Measurements from ENCODE around the gene DSTN. TPM values are rescaled to one million over a fixed set of nuclear protein-coding genes. Genes with fewer than 3 reads are reported as not detected.

Gene DSTN
- total RNA-seq, 1 experiment from 2014 or later: 110 TPM

DNA sequence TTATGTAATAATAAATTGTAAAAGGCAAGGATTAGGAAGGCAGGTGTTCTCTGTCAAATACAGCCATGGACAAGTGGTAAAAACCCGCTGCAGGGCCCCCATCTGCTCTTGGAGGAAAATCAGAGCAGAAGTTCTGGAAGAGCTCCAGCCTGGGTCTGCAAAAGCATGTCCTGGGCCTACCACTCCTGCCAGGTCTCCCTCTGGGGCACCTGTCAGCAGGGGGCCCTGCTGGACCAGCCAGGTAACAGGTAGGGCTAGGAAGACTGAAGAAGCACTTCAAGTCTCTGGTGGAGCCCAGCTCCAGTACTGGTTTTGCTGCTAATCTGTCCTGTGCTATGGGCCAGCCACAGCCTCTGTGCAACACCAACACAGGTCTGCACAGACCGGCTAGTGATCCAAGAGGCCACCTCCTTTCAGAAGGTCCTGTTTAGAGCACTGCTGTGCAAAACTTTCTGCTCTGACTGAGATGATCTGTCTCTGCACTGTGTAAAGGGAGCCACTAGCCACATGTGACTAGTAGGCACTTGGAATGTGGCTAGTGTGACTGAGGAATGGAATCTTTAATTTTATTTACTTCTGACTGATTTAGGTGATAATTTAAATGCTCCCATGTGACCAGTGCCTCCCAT lies 82.0 kb downstream of the DSTN start:
- CTCF ChIA-PET: no interaction called here
- Mint-ChIP-seq H3K4me1 (ENCODE audit: low read depth, unreplicated experiment) (no peaks in the 10 kb centered on the region), H3K9me3 (ENCODE audit: low read depth, unreplicated experiment) (no peaks in the 10 kb centered on the region), H3K27ac (ENCODE audit: unreplicated experiment) (no peak overlapping the region), H3K27me3 (ENCODE audit: unreplicated experiment) (no peaks in the 10 kb centered on the region), H3K4me3 (ENCODE audit: low read depth, unreplicated experiment) (no peak overlapping the region), H3K36me3 (ENCODE audit: insufficient read depth, unreplicated experiment) (no peaks in the 10 kb centered on the region)
- intact Hi-C loops (cut with micrococcal nuclease; ENCODE audit: unreplicated experiment): loop anchor here (10.0 kb wide), 1 partner anchor 253 kb away; no protein-coding TSS in a partner anchor
- BruUV-seq (replicated peaks): no TSS peak
- TF ChIP-seq, protein P1, sequence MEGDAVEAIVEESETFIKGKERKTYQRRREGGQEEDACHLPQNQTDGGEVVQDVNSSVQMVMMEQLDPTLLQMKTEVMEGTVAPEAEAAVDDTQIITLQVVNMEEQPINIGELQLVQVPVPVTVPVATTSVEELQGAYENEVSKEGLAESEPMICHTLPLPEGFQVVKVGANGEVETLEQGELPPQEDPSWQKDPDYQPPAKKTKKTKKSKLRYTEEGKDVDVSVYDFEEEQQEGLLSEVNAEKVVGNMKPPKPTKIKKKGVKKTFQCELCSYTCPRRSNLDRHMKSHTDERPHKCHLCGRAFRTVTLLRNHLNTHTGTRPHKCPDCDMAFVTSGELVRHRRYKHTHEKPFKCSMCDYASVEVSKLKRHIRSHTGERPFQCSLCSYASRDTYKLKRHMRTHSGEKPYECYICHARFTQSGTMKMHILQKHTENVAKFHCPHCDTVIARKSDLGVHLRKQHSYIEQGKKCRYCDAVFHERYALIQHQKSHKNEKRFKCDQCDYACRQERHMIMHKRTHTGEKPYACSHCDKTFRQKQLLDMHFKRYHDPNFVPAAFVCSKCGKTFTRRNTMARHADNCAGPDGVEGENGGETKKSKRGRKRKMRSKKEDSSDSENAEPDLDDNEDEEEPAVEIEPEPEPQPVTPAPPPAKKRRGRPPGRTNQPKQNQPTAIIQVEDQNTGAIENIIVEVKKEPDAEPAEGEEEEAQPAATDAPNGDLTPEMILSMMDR (IDR thresholded peaks at IDR 0.05; ENCODE audit: unreplicated experiment): no peak
- peak; percentile 3 for DNase-seq

DNA sequence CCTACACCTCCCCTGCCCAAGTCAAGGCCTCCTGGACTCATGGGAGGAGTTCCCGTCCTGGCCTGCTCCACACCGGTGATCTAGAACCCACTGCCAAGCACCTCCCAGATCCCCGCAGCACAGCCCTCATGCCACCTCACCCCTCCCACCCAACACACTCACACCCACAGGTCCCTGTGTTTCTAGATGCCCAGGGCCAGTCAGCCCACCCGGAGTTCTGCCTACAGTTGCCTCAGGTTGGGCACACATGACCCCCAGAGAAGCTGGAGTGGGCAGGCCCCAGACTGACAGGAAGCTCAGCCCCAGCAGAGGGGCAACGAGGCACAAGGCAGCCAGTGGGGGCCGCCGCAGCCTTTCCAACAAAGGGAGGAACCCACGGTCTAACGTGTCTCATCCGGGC lies 82.5 kb downstream of the DSTN start:
- intact Hi-C loops (cut with micrococcal nuclease; ENCODE audit: unreplicated experiment): loop anchor here (10.0 kb wide), 1 partner anchor 252 kb away; no protein-coding TSS in a partner anchor
- Mint-ChIP-seq H3K27ac (ENCODE audit: unreplicated experiment) (no peak overlapping the region), H3K27me3 (ENCODE audit: unreplicated experiment) (no peaks in the 10 kb centered on the region)

DNA sequence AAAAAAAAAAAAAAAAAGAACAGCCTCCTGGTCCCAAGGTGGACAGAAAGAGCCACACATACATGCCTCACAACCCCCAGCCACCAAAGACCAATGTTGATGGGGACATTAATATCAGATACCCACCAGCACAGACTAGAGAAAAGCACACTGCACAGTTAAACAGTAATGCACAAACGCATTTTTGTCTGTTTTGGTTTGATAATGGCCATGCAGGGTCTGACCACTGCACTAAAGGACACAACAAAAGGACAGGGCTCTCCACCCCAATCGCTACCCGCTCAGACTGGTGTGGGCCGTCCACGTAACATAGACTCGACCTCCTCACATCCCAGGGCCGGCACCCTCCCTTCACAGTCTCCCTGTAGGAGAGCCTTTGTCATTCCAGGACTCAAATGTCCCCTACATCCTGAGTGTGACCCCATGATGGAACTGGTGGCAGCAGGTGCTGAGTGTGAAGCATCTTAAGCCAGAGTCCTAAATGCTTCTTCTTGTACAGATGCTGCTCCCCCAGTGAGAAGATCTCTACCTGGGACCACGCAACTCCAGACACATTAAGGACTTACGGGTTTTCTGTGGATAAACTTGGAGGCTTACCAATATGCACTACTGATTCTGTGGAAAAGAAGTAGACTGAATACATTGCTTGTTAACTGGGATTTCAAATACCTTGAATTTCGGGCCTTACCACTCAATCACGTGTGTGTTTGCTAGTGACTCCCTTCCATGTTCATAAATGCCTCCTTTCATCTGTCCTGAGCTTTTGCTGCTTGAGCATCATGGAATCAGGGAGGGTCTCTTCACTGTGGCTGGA lies 84.2 kb downstream of the DSTN start:
- H3K27me3 Mint-ChIP-seq (ENCODE audit: unreplicated experiment): no peaks in the 10 kb centered on the region
- intact Hi-C loops (cut with micrococcal nuclease; ENCODE audit: unreplicated experiment): loop anchor here (10.0 kb wide), 1 partner anchor 251 kb away; no protein-coding TSS in a partner anchor
- no TSS peak for BruUV-seq (replicated peaks)
- no peak overlapping the region for H3K27ac Mint-ChIP-seq (ENCODE audit: unreplicated experiment)
- CTCF ChIA-PET: no interaction called here
- H3K9me3 Mint-ChIP-seq (ENCODE audit: low read depth, unreplicated experiment): no peaks in the 10 kb centered on the region
- DNase-seq: no peak
- TF ChIP-seq, protein P1 (IDR thresholded peaks at IDR 0.05; ENCODE audit: unreplicated experiment): no peak
- H3K4me3 Mint-ChIP-seq (ENCODE audit: low read depth, unreplicated experiment): no peak overlapping the region
- H3K36me3 Mint-ChIP-seq (ENCODE audit: insufficient read depth, unreplicated experiment): no peaks in the 10 kb centered on the region
- H3K4me1 Mint-ChIP-seq (ENCODE audit: low read depth, unreplicated experiment): no peaks in the 10 kb centered on the region

More for the DNA sequence above, 82.5 kb downstream of the DSTN start:
- no peak overlapping the region for H3K4me3 Mint-ChIP-seq (ENCODE audit: low read depth, unreplicated experiment)
- H3K9me3 Mint-ChIP-seq (ENCODE audit: low read depth, unreplicated experiment): no peaks in the 10 kb centered on the region
- H3K4me1 Mint-ChIP-seq (ENCODE audit: low read depth, unreplicated experiment): no peaks in the 10 kb centered on the region
- TF ChIP-seq, protein P1 (IDR thresholded peaks at IDR 0.05; ENCODE audit: unreplicated experiment): no peak
- H3K36me3 Mint-ChIP-seq (ENCODE audit: insufficient read depth, unreplicated experiment): no peaks in the 10 kb centered on the region
- CTCF ChIA-PET: no interaction called here
- DNase-seq: no peak
- BruUV-seq (replicated peaks): no TSS peak

DNA sequence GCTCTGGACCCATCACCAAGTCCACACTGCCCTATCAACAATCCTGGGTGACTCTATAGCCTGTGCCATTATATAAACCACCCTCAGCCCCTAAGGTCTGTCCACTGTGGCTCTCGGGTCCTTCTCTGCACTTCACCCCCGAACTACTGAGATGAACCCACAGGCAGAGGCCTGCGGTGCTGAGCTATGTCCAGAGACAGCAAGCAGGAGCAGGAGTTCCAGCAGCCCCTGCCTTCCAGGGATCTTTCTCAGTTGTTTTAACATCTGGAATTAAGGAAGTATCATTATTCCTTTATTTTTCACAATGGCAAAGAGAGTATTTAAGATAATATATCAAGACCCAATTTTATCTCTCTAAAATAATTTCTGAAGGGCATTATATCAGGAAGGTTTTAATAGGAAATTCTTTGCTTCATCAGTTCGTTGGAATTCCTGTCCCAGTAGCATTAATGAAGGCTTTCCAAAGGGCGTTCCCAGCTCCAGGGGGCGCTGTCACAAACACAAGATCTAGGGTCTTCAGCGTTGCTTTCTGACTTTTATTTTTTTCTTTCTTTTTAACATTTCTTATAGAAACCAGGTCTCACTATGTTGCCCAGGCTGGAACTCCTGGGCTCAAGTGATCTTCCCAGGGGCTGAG lies 84.9 kb downstream of the DSTN start:
- Mint-ChIP-seq H3K4me3 (ENCODE audit: low read depth, unreplicated experiment) (no peak overlapping the region), H3K36me3 (ENCODE audit: insufficient read depth, unreplicated experiment) (peaks cover 5% of the 10 kb centered on the region), H3K27ac (ENCODE audit: unreplicated experiment) (no peak overlapping the region), H3K4me1 (ENCODE audit: low read depth, unreplicated experiment) (no peaks in the 10 kb centered on the region), H3K9me3 (ENCODE audit: low read depth, unreplicated experiment) (no peaks in the 10 kb centered on the region), H3K27me3 (ENCODE audit: unreplicated experiment) (no peaks in the 10 kb centered on the region)
- no TSS peak for BruUV-seq (replicated peaks)
- TF ChIP-seq, protein P1 (IDR thresholded peaks at IDR 0.05; ENCODE audit: unreplicated experiment): no peak
- peak; percentile 2 for DNase-seq
- CTCF ChIA-PET: no interaction called here
- intact Hi-C loops (cut with micrococcal nuclease; ENCODE audit: unreplicated experiment): loop anchor here (10.0 kb wide), 1 partner anchor 250 kb away; no protein-coding TSS in a partner anchor
